ENCODE data around the gene DAB2IP. TPM values are rescaled to one million over a fixed set of nuclear protein-coding genes. Genes with fewer than 3 reads are reported as not detected.
A peak's percentile ranks its signal among the peaks of the same experiment; 100 is the strongest.

DAB2IP gene
- total RNA-seq, 1 experiment from 2014 or later = 46.7 TPM

GRCh38 chr9:121640076-121640475 lies 11.4 kb upstream of the DAB2IP start:
- Histone ChIP-seq H3F3A (ENCODE audit: insufficient read depth, low read depth) (peaks cover 5% of the 10 kb centered on the region; the same call in 1 of the 2 replicates), H3K27ac (no peak overlapping the region), H3K9me3 (ENCODE audit: insufficient read depth, low read depth) (no peaks in the 10 kb centered on the region), H3K79me2 (ENCODE audit: low read depth) (no peaks in the 10 kb centered on the region), H3K4me2 (no peak overlapping the region), H3K9me2 (ENCODE audit: insufficient read depth) (no peaks in the 10 kb centered on the region), H3K27me3 (ENCODE audit: insufficient read depth, low read depth) (no peaks in the 10 kb centered on the region), H2AFZ (no peak overlapping the region), H3K4me1 (replicated peaks; ENCODE audit: insufficient read depth) (peaks cover 9% of the 10 kb centered on the region; the same call in 1 of the 2 replicates), H3K4me3 (no peak overlapping the region), H3K36me3 (ENCODE audit: low read depth) (no peaks in the 10 kb centered on the region), H4K20me1 (ENCODE audit: insufficient read depth) (no peaks in the 10 kb centered on the region; the same call in 1 of the 2 replicates)
- ChIA-PET POLR2A (ENCODE audit: unreplicated experiment) (no interaction called here), CTCF (interaction anchor here (0.5 to 2.0 kb wide), 4 partner anchors 47 to 402 kb away, joined by 3 to 12 read pairs (median 6); no protein-coding TSS in a partner anchor)
- TF ChIP-seq, protein P1, sequence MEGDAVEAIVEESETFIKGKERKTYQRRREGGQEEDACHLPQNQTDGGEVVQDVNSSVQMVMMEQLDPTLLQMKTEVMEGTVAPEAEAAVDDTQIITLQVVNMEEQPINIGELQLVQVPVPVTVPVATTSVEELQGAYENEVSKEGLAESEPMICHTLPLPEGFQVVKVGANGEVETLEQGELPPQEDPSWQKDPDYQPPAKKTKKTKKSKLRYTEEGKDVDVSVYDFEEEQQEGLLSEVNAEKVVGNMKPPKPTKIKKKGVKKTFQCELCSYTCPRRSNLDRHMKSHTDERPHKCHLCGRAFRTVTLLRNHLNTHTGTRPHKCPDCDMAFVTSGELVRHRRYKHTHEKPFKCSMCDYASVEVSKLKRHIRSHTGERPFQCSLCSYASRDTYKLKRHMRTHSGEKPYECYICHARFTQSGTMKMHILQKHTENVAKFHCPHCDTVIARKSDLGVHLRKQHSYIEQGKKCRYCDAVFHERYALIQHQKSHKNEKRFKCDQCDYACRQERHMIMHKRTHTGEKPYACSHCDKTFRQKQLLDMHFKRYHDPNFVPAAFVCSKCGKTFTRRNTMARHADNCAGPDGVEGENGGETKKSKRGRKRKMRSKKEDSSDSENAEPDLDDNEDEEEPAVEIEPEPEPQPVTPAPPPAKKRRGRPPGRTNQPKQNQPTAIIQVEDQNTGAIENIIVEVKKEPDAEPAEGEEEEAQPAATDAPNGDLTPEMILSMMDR (conservative IDR thresholded peaks at IDR 0.05) = peak; percentile 73
- TF ChIP-seq EZH2 (IDR thresholded peaks at IDR 0.05; ENCODE audit: low read depth) = no peak
- intact Hi-C loops (cut with micrococcal nuclease; ENCODE audit: unreplicated experiment) = no loop called here
- DNase-seq = peak in 1 of 2 experiments; percentile 44
- no TSS peak for BruUV-seq (replicated peaks)

DNA sequence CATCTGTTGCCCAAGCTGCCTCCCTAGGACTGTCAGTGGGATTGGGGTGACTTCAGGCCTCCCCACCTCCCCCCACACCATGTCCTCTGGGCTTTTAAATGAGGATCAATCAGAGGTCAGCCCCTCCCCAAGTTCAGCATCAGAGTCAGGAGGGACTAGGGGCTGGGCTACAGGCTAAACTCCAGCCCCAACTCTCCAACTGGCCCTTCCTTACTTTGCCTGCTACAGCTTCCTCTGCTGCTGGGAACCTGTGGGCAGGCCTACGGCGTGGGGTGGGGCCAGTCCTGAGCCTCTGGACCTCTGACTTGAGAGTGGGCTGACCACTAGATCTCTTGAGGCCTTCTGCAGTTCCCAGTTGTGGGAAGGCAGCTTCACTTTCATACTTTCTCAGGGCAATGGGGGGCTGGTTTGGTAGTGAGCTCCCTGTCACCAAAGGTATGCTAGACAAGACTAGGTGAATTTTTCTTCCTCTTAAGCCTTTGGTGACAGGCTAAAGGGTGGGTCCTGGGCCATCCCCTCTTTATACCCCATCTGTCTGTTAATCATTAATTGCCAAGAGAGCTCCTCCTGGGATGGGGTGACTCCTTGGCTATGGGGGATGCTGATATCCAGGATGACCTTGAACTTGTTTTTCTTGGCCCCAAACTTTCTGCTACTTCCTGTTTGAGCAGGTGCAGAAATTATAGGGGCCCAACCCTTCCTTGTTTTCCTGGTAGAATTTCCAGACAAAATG lies 10.8 kb upstream of the DAB2IP start:
- Histone ChIP-seq H3K4me1 (replicated peaks; ENCODE audit: insufficient read depth) (peaks cover 9% of the 10 kb centered on the region; the same call in 1 of the 2 replicates), H3K4me3 (no peak overlapping the region), H3K9me3 (ENCODE audit: insufficient read depth, low read depth) (no peaks in the 10 kb centered on the region), H4K20me1 (ENCODE audit: insufficient read depth) (no peaks in the 10 kb centered on the region; the same call in 1 of the 2 replicates), H3K36me3 (ENCODE audit: low read depth) (no peaks in the 10 kb centered on the region), H3K27me3 (ENCODE audit: insufficient read depth, low read depth) (no peaks in the 10 kb centered on the region), H3K79me2 (ENCODE audit: low read depth) (no peaks in the 10 kb centered on the region), H3K27ac (no peak overlapping the region), H2AFZ (no peak overlapping the region), H3K9me2 (ENCODE audit: insufficient read depth) (no peaks in the 10 kb centered on the region), H3K4me2 (no peak overlapping the region), H3F3A (ENCODE audit: insufficient read depth, low read depth) (peaks cover 5% of the 10 kb centered on the region; the same call in 1 of the 2 replicates)
- intact Hi-C loops (cut with micrococcal nuclease; ENCODE audit: unreplicated experiment) = no loop called here
- no TSS peak for BruUV-seq (replicated peaks)
- no peak for DNase-seq
- ChIA-PET POLR2A (ENCODE audit: unreplicated experiment) (no interaction called here), CTCF (interaction anchor here (0.5 to 2.0 kb wide), 5 partner anchors 46 to 690 kb away, joined by 3 to 12 read pairs (median 5); no protein-coding TSS in a partner anchor)
- no peak for TF ChIP-seq EZH2 (IDR thresholded peaks at IDR 0.05; ENCODE audit: low read depth)
- TF ChIP-seq, protein P1 (conservative IDR thresholded peaks at IDR 0.05) = no peak

GRCh38 chr9:121641224-121641611 lies 10.2 kb upstream of the DAB2IP start:
- DNase-seq = no peak
- no peaks in the 10 kb centered on the region for H3K36me3 ChIP-seq (ENCODE audit: low read depth)
- no peak overlapping the region for H3K27ac ChIP-seq
- no peak overlapping the region for H3K4me3 ChIP-seq
- TF ChIP-seq, protein P1 (conservative IDR thresholded peaks at IDR 0.05) = no peak
- TF ChIP-seq EZH2 (IDR thresholded peaks at IDR 0.05; ENCODE audit: low read depth) = no peak
- H3K79me2 ChIP-seq (ENCODE audit: low read depth) = no peaks in the 10 kb centered on the region
- H3K9me2 ChIP-seq (ENCODE audit: insufficient read depth) = no peaks in the 10 kb centered on the region
- CTCF ChIA-PET = interaction anchor here (1.5 to 2.0 kb wide), 2 partner anchors 46 to 95 kb away, joined by 5 to 6 read pairs; no protein-coding TSS in a partner anchor
- H2AFZ ChIP-seq = no peak overlapping the region
- no peaks in the 10 kb centered on the region for H3K9me3 ChIP-seq (ENCODE audit: insufficient read depth, low read depth)
- H3K27me3 ChIP-seq (ENCODE audit: insufficient read depth, low read depth) = no peaks in the 10 kb centered on the region
- peaks cover 9% of the 10 kb centered on the region; the same call in 1 of the 2 replicates for H3K4me1 ChIP-seq (replicated peaks; ENCODE audit: insufficient read depth)
- POLR2A ChIA-PET (ENCODE audit: unreplicated experiment) = no interaction called here
- H3K4me2 ChIP-seq = no peak overlapping the region
- H3F3A ChIP-seq (ENCODE audit: insufficient read depth, low read depth) = peaks cover 5% of the 10 kb centered on the region; the same call in 1 of the 2 replicates
- intact Hi-C loops (cut with micrococcal nuclease; ENCODE audit: unreplicated experiment) = no loop called here
- H4K20me1 ChIP-seq (ENCODE audit: insufficient read depth) = no peaks in the 10 kb centered on the region; the same call in 1 of the 2 replicates
- BruUV-seq (replicated peaks) = no TSS peak

Data from PC-9 (cell line).